ENCODE measurements around the gene INSIG1.

The INSIG1 gene

GRCh38 chr7:155348806-155349205 is 51.1 kb downstream of the INSIG1 start:
- Histone ChIP-seq H3K9ac (ENCODE audit: low read depth, low read length, poor library complexity, severe bottlenecking) (no peak overlapping the region), H3K9me2 (replicated peaks; ENCODE audit: low read depth, low read length) (no peaks in the 10 kb centered on the region), H3K36me3 (ENCODE audit: insufficient read depth, low read length) (no peaks in the 10 kb centered on the region), H4K20me1 (ENCODE audit: insufficient read depth, low read length, poor library complexity, severe bottlenecking) (no peaks in the 10 kb centered on the region), H2AFZ (ENCODE audit: low read length) (no peak overlapping the region), H3K4me1 (ENCODE audit: insufficient read depth, low read length, poor library complexity, severe bottlenecking) (peaks cover 14% of the 10 kb centered on the region), H3K4me2 (ENCODE audit: low read depth, low read length, poor library complexity, severe bottlenecking) (no peak overlapping the region), H3K9me3 (ENCODE audit: insufficient read depth, low read depth, low read length) (no peaks in the 10 kb centered on the region), H3K4me3 (ENCODE audit: low read length, poor library complexity, severe bottlenecking) (no peak overlapping the region), H3K79me2 (ENCODE audit: insufficient read depth, low read length) (no peaks in the 10 kb centered on the region), H3F3A (ENCODE audit: low read depth) (no peaks in the 10 kb centered on the region), H3K27me3 (ENCODE audit: insufficient read depth, low read length, poor library complexity, severe bottlenecking) (no peaks in the 10 kb centered on the region)
- TF ChIP-seq EZH2phosphoT487 (IDR thresholded peaks at IDR 0.05; ENCODE audit: borderline replicate concordance) = no peak
- TF ChIP-seq, protein P1, sequence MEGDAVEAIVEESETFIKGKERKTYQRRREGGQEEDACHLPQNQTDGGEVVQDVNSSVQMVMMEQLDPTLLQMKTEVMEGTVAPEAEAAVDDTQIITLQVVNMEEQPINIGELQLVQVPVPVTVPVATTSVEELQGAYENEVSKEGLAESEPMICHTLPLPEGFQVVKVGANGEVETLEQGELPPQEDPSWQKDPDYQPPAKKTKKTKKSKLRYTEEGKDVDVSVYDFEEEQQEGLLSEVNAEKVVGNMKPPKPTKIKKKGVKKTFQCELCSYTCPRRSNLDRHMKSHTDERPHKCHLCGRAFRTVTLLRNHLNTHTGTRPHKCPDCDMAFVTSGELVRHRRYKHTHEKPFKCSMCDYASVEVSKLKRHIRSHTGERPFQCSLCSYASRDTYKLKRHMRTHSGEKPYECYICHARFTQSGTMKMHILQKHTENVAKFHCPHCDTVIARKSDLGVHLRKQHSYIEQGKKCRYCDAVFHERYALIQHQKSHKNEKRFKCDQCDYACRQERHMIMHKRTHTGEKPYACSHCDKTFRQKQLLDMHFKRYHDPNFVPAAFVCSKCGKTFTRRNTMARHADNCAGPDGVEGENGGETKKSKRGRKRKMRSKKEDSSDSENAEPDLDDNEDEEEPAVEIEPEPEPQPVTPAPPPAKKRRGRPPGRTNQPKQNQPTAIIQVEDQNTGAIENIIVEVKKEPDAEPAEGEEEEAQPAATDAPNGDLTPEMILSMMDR (conservative IDR thresholded peaks at IDR 0.05; ENCODE audit: low read length) = no peak

DNA sequence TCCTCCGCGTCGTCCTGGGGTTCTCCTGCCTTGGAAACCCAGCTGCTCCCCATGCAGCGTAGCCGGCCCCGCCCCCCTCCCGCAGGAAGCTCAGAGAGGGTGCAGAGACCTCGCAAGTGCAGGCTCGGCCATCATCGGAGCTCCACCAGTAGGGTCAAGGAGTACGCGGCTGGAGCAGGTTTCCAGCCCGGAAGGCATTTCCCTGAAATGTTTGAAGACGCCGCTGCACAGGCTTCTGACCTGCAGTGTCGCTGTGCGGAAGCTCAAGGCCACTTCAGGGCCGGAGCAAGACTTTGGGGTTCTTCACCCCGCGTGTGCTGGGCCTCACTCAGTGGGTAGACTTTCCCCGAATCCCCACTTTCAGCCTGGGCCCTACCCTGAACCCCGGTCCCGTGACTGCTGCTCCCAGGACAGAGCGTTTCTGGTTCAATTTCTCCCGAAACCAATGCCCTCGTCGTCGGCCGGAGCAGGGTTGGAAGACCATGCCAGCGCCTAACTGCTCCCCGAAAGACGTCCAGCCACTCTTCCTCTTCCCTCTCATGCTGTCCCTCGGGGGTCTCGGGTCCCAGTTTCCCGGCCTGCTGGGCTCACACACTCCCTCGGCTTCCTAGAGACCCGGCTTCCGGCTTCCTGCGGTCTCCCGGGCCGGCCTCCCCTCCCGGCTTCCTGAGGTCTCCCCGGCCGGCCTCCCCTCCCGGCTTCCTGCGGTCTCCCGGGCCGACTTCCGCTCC is 52.1 kb downstream of the INSIG1 start:
- no peaks in the 10 kb centered on the region for H3F3A ChIP-seq (ENCODE audit: low read depth)
- H3K4me3 ChIP-seq (ENCODE audit: low read length, poor library complexity, severe bottlenecking) = no peak overlapping the region
- no peaks in the 10 kb centered on the region for H3K9me3 ChIP-seq (ENCODE audit: insufficient read depth, low read depth, low read length)
- no peaks in the 10 kb centered on the region for H3K79me2 ChIP-seq (ENCODE audit: insufficient read depth, low read length)
- TF ChIP-seq, protein P1 (conservative IDR thresholded peaks at IDR 0.05; ENCODE audit: low read length) = no peak
- no peak for TF ChIP-seq EZH2phosphoT487 (IDR thresholded peaks at IDR 0.05; ENCODE audit: borderline replicate concordance)
- H3K9me2 ChIP-seq (replicated peaks; ENCODE audit: low read depth, low read length) = no peaks in the 10 kb centered on the region
- peaks cover 8% of the 10 kb centered on the region for H3K4me1 ChIP-seq (ENCODE audit: insufficient read depth, low read length, poor library complexity, severe bottlenecking)
- H2AFZ ChIP-seq (ENCODE audit: low read length) = no peak overlapping the region
- no peaks in the 10 kb centered on the region for H3K36me3 ChIP-seq (ENCODE audit: insufficient read depth, low read length)
- no peak overlapping the region for H3K4me2 ChIP-seq (ENCODE audit: low read depth, low read length, poor library complexity, severe bottlenecking)
- H4K20me1 ChIP-seq (ENCODE audit: insufficient read depth, low read length, poor library complexity, severe bottlenecking) = no peaks in the 10 kb centered on the region
- H3K9ac ChIP-seq (ENCODE audit: low read depth, low read length, poor library complexity, severe bottlenecking) = no peak overlapping the region
- no peaks in the 10 kb centered on the region for H3K27me3 ChIP-seq (ENCODE audit: insufficient read depth, low read length, poor library complexity, severe bottlenecking)

DNA sequence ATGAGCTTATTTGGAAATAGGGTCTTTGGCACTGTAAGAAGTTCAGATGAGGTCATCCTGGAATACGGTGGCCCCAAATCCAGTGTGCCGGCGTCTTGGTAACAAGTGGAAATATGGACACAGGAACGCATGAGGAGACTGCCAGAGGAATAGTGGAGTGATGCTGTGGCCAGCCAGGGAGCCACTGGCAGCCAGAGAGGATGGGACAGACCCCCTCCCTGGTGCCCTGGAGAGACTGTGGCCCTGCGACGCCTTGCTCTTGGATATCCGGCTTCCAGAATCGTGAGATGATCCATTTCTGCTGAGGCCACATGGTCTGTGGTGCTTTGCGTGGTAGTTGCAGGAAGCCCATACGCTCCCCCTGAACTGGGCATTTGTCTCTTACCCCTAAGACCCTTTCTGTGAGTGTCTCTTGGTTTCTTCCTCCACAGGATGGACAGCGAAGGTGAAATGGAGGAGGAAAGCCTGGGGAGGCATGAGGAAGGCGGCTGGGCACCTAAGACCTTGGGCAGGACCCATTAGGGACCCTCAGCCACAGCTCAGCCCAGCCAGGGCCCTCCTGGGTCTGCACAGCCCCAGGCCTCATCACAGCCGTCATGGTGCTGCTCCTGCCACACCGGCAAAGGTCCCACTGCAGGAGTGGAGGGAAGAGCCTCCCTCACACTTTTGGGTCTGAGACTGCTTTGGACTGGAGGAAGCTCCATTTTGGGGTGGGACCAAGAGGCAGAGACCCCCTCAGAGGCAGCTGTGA is 53.6 kb downstream of the INSIG1 start:
- Histone ChIP-seq H3K79me2 (ENCODE audit: insufficient read depth, low read length) (no peaks in the 10 kb centered on the region), H2AFZ (ENCODE audit: low read length) (no peak overlapping the region), H3K27me3 (ENCODE audit: insufficient read depth, low read length, poor library complexity, severe bottlenecking) (no peaks in the 10 kb centered on the region), H3K9me3 (ENCODE audit: insufficient read depth, low read depth, low read length) (no peaks in the 10 kb centered on the region), H3K4me3 (ENCODE audit: low read length, poor library complexity, severe bottlenecking) (no peak overlapping the region), H4K20me1 (ENCODE audit: insufficient read depth, low read length, poor library complexity, severe bottlenecking) (no peaks in the 10 kb centered on the region), H3K36me3 (ENCODE audit: insufficient read depth, low read length) (no peaks in the 10 kb centered on the region), H3K9me2 (replicated peaks; ENCODE audit: low read depth, low read length) (no peaks in the 10 kb centered on the region), H3K9ac (ENCODE audit: low read depth, low read length, poor library complexity, severe bottlenecking) (no peak overlapping the region), H3K4me2 (ENCODE audit: low read depth, low read length, poor library complexity, severe bottlenecking) (no peak overlapping the region), H3K4me1 (ENCODE audit: insufficient read depth, low read length, poor library complexity, severe bottlenecking) (peaks cover 4% of the 10 kb centered on the region), H3F3A (ENCODE audit: low read depth) (no peaks in the 10 kb centered on the region)
- TF ChIP-seq EZH2phosphoT487 (IDR thresholded peaks at IDR 0.05; ENCODE audit: borderline replicate concordance) = no peak
- TF ChIP-seq, protein P1 (conservative IDR thresholded peaks at IDR 0.05; ENCODE audit: low read length) = no peak

Measured in Loucy (cell line).